Measurements from ENCODE around the gene PROM1.
A peak's percentile ranks its signal among the peaks of the same experiment; 100 is the strongest.

The PROM1 gene

GRCh38 chr4:15986907-15987306 is 96.9 kb downstream of the PROM1 start:
- no peak overlapping the region for H3K27ac ChIP-seq
- H3K4me3 ChIP-seq (ENCODE audit: low read depth, low read length): no peak overlapping the region
- H3K36me3 ChIP-seq: peaks cover 98% of the 10 kb centered on the region
- TF ChIP-seq CTCF (IDR thresholded peaks at IDR 0.05; ENCODE audit: low read depth, low read length): no peak
- no peaks in the 10 kb centered on the region for H3K27me3 ChIP-seq (ENCODE audit: insufficient read depth, low read depth, severe bottlenecking)
- no peaks in the 10 kb centered on the region for H3K9me3 ChIP-seq (ENCODE audit: severe bottlenecking)
- no peak for DNase-seq

- no peaks in the 10 kb centered on the region for H3K27me3 ChIP-seq (ENCODE audit: insufficient read depth, low read depth, severe bottlenecking)
- no peak overlapping the region for H3K27ac ChIP-seq
- no peak overlapping the region for H3K4me3 ChIP-seq (ENCODE audit: low read depth, low read length)
- no peak for TF ChIP-seq CTCF (IDR thresholded peaks at IDR 0.05; ENCODE audit: low read depth, low read length)
- no peaks in the 10 kb centered on the region for H3K9me3 ChIP-seq (ENCODE audit: severe bottlenecking)
- DNase-seq: no peak
- peaks cover 99% of the 10 kb centered on the region for H3K36me3 ChIP-seq
Observed at GRCh38 chr4:15983610-15984009, 100.2 kb downstream of the PROM1 start.

- Histone ChIP-seq H3K27me3 (ENCODE audit: insufficient read depth, low read depth, severe bottlenecking) (no peaks in the 10 kb centered on the region), H3K27ac (no peak overlapping the region), H3K4me3 (ENCODE audit: low read depth, low read length) (no peak overlapping the region), H3K36me3 (peaks cover 99% of the 10 kb centered on the region), H3K9me3 (ENCODE audit: severe bottlenecking) (no peaks in the 10 kb centered on the region)
- no peak for TF ChIP-seq CTCF (IDR thresholded peaks at IDR 0.05; ENCODE audit: low read depth, low read length)
- DNase-seq: no peak
Observed at GRCh38 chr4:15982842-15983524, 100.8 kb downstream of the PROM1 start.

GRCh38 chr4:15976456-15977447 is 107.1 kb downstream of the PROM1 start:
- Histone ChIP-seq H3K36me3 (peaks cover 79% of the 10 kb centered on the region), H3K4me3 (ENCODE audit: low read depth, low read length) (no peak overlapping the region), H3K9me3 (ENCODE audit: severe bottlenecking) (no peaks in the 10 kb centered on the region), H3K27ac (peak overlapping the region; percentile 59), H3K27me3 (ENCODE audit: insufficient read depth, low read depth, severe bottlenecking) (no peaks in the 10 kb centered on the region)
- TF ChIP-seq CTCF (IDR thresholded peaks at IDR 0.05; ENCODE audit: low read depth, low read length): peak; percentile 57; the same call in 1 of the 2 replicates
- DNase-seq: peak; percentile 86

- H3K9me3 ChIP-seq (ENCODE audit: severe bottlenecking): no peaks in the 10 kb centered on the region
- H3K36me3 ChIP-seq: peaks cover 74% of the 10 kb centered on the region
- H3K27ac ChIP-seq: no peak overlapping the region
- no peak overlapping the region for H3K4me3 ChIP-seq (ENCODE audit: low read depth, low read length)
- no peaks in the 10 kb centered on the region for H3K27me3 ChIP-seq (ENCODE audit: insufficient read depth, low read depth, severe bottlenecking)
- DNase-seq: no peak
- no peak for TF ChIP-seq CTCF (IDR thresholded peaks at IDR 0.05; ENCODE audit: low read depth, low read length)
Observed at GRCh38 chr4:15971068-15971801, 112.6 kb downstream of the PROM1 start.
